ENCODE data around the gene PPM1J.
A peak's percentile ranks its signal among the peaks of the same experiment; 100 is the strongest.

The PPM1J gene

DNA sequence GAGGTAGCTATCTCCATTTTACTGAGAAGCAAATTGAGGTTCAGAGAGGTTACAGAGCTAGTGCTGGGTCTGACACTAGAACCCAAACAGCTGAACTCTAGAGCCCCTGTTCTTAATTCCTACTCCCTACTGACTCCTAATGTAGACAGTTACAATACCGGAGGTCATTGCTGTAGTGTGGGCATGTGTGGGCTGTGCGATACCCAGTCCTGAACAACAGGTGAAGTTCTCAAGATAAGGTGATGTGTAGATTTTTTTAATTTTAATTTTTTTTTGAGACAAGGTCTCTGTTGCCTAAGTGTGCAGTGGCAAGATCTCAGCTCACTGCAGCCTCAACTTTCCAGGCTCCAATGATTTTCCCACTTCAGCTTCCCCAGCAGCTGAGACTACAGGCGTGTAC lies 6.6 kb downstream of the PPM1J start:
- DNase-seq (ENCODE audit: low spot score) (no peak), ATAC-seq (ENCODE audit: low read depth) (no peak)
- no peak overlapping the region for H3K27ac ChIP-seq (ENCODE audit: poor library complexity, severe bottlenecking)
- H3K4me1 ChIP-seq (ENCODE audit: insufficient read depth, poor library complexity, severe bottlenecking) = peaks cover 11% of the 10 kb centered on the region
- no peaks in the 10 kb centered on the region for H3K9me3 ChIP-seq (ENCODE audit: severe bottlenecking)
- no peak overlapping the region for H3K4me3 ChIP-seq (ENCODE audit: severe bottlenecking)
- no peaks in the 10 kb centered on the region for H3K27me3 ChIP-seq (ENCODE audit: insufficient read depth, poor library complexity, severe bottlenecking)
- TF ChIP-seq, protein P1, sequence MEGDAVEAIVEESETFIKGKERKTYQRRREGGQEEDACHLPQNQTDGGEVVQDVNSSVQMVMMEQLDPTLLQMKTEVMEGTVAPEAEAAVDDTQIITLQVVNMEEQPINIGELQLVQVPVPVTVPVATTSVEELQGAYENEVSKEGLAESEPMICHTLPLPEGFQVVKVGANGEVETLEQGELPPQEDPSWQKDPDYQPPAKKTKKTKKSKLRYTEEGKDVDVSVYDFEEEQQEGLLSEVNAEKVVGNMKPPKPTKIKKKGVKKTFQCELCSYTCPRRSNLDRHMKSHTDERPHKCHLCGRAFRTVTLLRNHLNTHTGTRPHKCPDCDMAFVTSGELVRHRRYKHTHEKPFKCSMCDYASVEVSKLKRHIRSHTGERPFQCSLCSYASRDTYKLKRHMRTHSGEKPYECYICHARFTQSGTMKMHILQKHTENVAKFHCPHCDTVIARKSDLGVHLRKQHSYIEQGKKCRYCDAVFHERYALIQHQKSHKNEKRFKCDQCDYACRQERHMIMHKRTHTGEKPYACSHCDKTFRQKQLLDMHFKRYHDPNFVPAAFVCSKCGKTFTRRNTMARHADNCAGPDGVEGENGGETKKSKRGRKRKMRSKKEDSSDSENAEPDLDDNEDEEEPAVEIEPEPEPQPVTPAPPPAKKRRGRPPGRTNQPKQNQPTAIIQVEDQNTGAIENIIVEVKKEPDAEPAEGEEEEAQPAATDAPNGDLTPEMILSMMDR (IDR thresholded peaks at IDR 0.05; ENCODE audit: poor library complexity, severe bottlenecking) = no peak
- peaks cover 7% of the 10 kb centered on the region for H3K36me3 ChIP-seq (ENCODE audit: low read depth)

DNA sequence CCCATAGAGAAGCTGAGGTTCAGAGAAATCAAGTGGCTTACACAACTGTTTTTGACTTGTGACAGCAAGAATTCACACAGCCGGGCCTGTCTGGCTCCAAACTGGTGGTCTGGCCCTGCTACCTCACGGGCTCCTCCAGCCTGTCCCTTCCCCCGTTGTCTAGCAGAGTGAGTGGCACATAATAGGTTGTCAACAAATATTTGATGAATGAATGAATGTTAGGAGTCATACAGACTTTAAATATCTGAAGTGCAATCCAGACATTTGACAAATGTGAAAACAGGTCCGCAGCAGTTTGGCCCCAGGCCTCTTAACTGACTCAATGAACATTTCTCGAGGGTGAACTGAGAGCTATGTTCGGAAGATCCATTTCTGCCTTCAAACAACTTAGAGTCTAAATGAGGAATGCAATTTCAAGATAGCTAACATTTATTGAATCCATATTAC lies 7.1 kb downstream of the PPM1J start:
- Histone ChIP-seq H3K27ac (ENCODE audit: poor library complexity, severe bottlenecking) (peak overlapping the region; percentile 92), H3K9me3 (ENCODE audit: severe bottlenecking) (no peaks in the 10 kb centered on the region), H3K36me3 (ENCODE audit: low read depth) (peaks cover 12% of the 10 kb centered on the region), H3K4me3 (ENCODE audit: severe bottlenecking) (peak overlapping the region; percentile 92), H3K27me3 (ENCODE audit: insufficient read depth, poor library complexity, severe bottlenecking) (no peaks in the 10 kb centered on the region), H3K4me1 (ENCODE audit: insufficient read depth, poor library complexity, severe bottlenecking) (peaks cover 11% of the 10 kb centered on the region)
- no peak for ATAC-seq (ENCODE audit: low read depth)
- no peak for DNase-seq (ENCODE audit: low spot score)
- TF ChIP-seq, protein P1 (IDR thresholded peaks at IDR 0.05; ENCODE audit: poor library complexity, severe bottlenecking) = no peak

DNA sequence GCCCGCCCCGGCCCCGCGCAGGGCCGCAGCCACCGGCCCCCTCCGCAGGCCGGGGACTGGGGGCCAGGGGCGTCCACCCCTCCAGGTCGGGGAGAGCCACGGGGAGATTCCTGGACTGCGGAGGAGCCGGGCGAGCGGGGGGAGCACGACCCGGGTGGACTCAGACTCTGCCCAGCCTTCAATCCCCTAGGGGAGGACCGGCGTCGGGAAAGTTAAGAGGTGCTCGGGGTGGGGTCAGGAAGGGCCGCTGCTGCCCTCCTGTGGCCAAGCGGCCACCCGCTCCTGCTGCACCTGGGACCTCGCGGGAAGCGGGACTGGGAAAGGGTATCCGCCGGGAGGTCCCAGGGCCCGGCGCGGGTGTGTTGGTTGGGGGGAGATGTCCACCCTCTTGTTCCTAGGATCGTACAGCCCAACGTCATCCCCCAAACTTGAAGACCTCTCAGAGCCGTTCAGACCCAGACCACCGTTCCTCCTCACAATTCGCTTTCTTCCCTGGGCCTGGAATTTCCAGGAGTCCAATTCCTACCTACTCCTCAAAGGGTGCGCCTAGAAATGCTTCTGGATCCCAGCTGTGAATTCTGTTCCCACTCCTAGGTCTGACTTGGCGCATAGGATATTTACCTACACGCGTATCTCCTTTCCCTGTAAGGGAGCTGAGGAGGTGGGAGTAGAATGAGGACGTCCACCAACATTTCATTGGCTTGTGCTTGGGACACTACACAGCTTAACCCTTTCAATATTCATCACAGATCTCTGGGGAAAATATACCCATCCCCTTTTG lies 7.7 kb downstream of the PPM1J start:
- H3K27me3 ChIP-seq (ENCODE audit: insufficient read depth, poor library complexity, severe bottlenecking) = no peaks in the 10 kb centered on the region
- ATAC-seq (ENCODE audit: low read depth) = peak; percentile 58
- TF ChIP-seq, protein P1 (IDR thresholded peaks at IDR 0.05; ENCODE audit: poor library complexity, severe bottlenecking) = peak; percentile 98
- peak; percentile 87 for DNase-seq (ENCODE audit: low spot score)
- H3K4me3 ChIP-seq (ENCODE audit: severe bottlenecking) = peak overlapping the region; percentile 92
- peaks cover 11% of the 10 kb centered on the region for H3K4me1 ChIP-seq (ENCODE audit: insufficient read depth, poor library complexity, severe bottlenecking)
- H3K27ac ChIP-seq (ENCODE audit: poor library complexity, severe bottlenecking) = peak overlapping the region; percentile 92
- peaks cover 18% of the 10 kb centered on the region for H3K36me3 ChIP-seq (ENCODE audit: low read depth)
- H3K9me3 ChIP-seq (ENCODE audit: severe bottlenecking) = no peaks in the 10 kb centered on the region

DNA sequence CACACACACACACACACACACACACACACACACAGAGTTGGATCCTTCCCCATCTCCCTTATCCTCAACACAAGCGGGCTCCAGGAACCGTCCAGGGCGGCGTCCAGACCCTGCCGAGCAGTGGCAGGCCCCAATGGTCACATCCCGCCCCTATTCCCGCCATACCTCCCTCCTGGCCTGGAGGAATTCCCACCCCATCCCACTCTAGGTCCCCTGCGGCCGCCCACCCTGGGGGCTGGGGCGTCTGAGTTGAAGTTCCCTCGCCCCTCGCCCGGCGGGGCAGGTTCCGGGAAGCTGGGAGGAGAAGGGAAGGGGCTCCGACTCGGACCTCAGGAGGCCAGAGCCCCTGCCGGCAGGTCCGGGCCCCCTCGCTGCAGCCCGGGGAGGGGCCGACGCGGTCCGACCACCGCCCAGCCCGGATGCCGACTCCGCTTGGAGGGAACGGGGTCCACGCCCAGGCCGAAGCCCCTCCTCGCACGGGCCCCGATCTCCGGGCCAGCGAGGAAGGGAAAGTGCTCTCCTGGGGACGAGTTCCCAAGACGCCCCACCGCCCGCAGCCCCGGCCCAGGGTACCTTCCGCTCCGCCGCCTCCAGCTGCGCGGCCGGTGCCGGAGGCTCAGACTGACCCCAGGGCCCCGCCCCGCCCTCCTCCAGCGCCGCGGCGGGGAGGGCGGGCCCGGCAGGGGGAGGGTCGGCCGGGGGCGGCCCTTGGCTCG lies 8.5 kb downstream of the PPM1J start, which contains the start of gene RHOC:
RHOC (minus strand) TSS at position 623 of the 716 bp plus-strand sequence. CDS start 3,328 bp downstream, outside the sequence.
- Histone ChIP-seq H3K4me3 (ENCODE audit: severe bottlenecking) (peak within 1 kb of the TSS; percentile 92), H3K27ac (ENCODE audit: poor library complexity, severe bottlenecking) (peak within 1 kb of the TSS; percentile 92), H3K9me3 (ENCODE audit: severe bottlenecking) (no peaks in the 10 kb centered on the region), H3K36me3 (ENCODE audit: low read depth) (peaks cover 25% of the 10 kb centered on the region), H3K27me3 (ENCODE audit: insufficient read depth, poor library complexity, severe bottlenecking) (no peaks in the 10 kb centered on the region), H3K4me1 (ENCODE audit: insufficient read depth, poor library complexity, severe bottlenecking) (peaks cover 16% of the 10 kb centered on the region)
- DNase-seq (ENCODE audit: low spot score) (no peak), ATAC-seq (ENCODE audit: low read depth) (peak; percentile 38)
- TF ChIP-seq, protein P1 (IDR thresholded peaks at IDR 0.05; ENCODE audit: poor library complexity, severe bottlenecking) = no peak
